22Rv1 (cell line): Measurements from ENCODE around the gene TSPYL2.

ENCODE experiments used
- H3K27ac ChIP-seq: fragments of 450-650 bp; 2 replicates; pipeline ENCODE4 v1.5.1; 2017
- CTCF ChIP-seq: fragments of 450-650 bp; IDR thresholded peaks from 2 replicates; pipeline ENCODE4 v1.5.1; 2017; ENCODE audit warnings: mild to moderate bottlenecking
- ZFX ChIP-seq: fragments of 450-650 bp; IDR thresholded peaks from 2 replicates; pipeline ENCODE4 v1.6.1; 2017; ENCODE audit warnings: antibody characterized with exemption, borderline replicate concordance

TSPYL2 gene

GRCh38 chrX:53093748-53094581 lies 11.8 kb downstream of the TSPYL2 start, which contains the start of gene KANTR:
TSS of gene KANTR (plus strand) at chrX:53094142. CDS start at chrX:53124273, 30,131 bp downstream.
- TF ChIP-seq ZFX, result no peak
- TF ChIP-seq CTCF, result no peak
- peak within 1 kb of the TSS; percentile 93 for H3K27ac ChIP-seq

- peak overlapping the region; percentile 93 for H3K27ac ChIP-seq
- TF ChIP-seq ZFX, result no peak
- TF ChIP-seq CTCF, result no peak
Measured at GRCh38 chrX:53094582-53094905, 12.4 kb downstream of the TSPYL2 start.

- no peak for TF ChIP-seq ZFX
- H3K27ac ChIP-seq, result no peak overlapping the region
Measured at GRCh38 chrX:53095796-53096195, 13.6 kb downstream of the TSPYL2 start.

- TF ChIP-seq ZFX, result no peak
- no peak for TF ChIP-seq CTCF
- no peak overlapping the region for H3K27ac ChIP-seq
Measured at GRCh38 chrX:53114864-53115549, 32.8 kb downstream of the TSPYL2 start.

- TF ChIP-seq CTCF (no peak), ZFX (no peak)
- no peak overlapping the region for H3K27ac ChIP-seq
Measured at GRCh38 chrX:53115550-53115874, 33.3 kb downstream of the TSPYL2 start.

GRCh38 chrX:53116101-53116500 lies 33.9 kb downstream of the TSPYL2 start:
- H3K27ac ChIP-seq, result no peak overlapping the region
- no peak for TF ChIP-seq ZFX
- no peak for TF ChIP-seq CTCF

GRCh38 chrX:53122013-53122412 lies 39.8 kb downstream of the TSPYL2 start:
- H3K27ac ChIP-seq, result no peak overlapping the region
- TF ChIP-seq ZFX (no peak), CTCF (no peak)
